PC-3 (cell line): ENCODE measurements around the gene CDKN2AIP.

ENCODE experiments used
- EZH2 ChIP-seq: fragments of 300-600 bp; sonication (generic); IDR thresholded peaks from one replicate; pipeline ENCODE4 v1.6.1; 2017; ENCODE audit warnings: antibody characterized with exemption, mild to moderate bottlenecking, low read length; ENCODE audit not compliant: unreplicated experiment
- EZH2phosphoT487 ChIP-seq: fragments of 300-600 bp; sonication (generic); IDR thresholded peaks from 2 replicates; pipeline ENCODE4 v1.6.1; 2018; ENCODE audit warnings: mild to moderate bottlenecking, antibody characterized with exemption, low read length, borderline replicate concordance
- TF ChIP-seq, protein P1 (sequence below): fragments of 300-600 bp; sonication (generic); conservative IDR thresholded peaks from 2 replicates; pipeline ENCODE4 v1.5.1; 2017; ENCODE audit warnings: antibody characterized with exemption, low read depth, mild to moderate bottlenecking, low read length

DNA sequence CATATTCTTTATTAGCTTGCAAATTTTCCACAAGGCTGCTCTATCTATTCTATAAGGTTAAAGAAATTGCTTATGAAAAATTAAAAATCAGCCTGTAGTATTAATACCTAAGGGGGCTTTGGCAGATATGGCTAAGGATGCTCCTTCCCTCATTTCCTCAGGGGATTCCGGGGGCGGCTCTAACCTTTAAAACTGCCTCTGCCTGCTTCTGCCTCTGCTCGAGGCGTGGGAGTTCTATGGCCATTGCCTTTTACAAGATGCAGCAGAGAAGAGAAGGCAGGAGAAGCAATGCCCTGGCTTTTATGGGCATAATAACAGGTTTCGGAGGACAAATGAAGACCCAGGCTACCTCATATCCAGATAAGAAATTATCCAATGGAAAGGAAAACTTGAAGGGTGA is 8.6 kb upstream of the CDKN2AIP start:
- TF ChIP-seq, protein P1, sequence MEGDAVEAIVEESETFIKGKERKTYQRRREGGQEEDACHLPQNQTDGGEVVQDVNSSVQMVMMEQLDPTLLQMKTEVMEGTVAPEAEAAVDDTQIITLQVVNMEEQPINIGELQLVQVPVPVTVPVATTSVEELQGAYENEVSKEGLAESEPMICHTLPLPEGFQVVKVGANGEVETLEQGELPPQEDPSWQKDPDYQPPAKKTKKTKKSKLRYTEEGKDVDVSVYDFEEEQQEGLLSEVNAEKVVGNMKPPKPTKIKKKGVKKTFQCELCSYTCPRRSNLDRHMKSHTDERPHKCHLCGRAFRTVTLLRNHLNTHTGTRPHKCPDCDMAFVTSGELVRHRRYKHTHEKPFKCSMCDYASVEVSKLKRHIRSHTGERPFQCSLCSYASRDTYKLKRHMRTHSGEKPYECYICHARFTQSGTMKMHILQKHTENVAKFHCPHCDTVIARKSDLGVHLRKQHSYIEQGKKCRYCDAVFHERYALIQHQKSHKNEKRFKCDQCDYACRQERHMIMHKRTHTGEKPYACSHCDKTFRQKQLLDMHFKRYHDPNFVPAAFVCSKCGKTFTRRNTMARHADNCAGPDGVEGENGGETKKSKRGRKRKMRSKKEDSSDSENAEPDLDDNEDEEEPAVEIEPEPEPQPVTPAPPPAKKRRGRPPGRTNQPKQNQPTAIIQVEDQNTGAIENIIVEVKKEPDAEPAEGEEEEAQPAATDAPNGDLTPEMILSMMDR, result no peak
- TF ChIP-seq EZH2, result no peak
- TF ChIP-seq EZH2phosphoT487, result no peak
